Suprapubic skin (tissue), 4 donors: ENCODE results near the gene CDCA7L. TPM values are rescaled to one million over a fixed set of nuclear protein-coding genes. Genes with fewer than 3 reads are reported as not detected.

ENCODE experiments used
- DNase-seq, 2 donors: peaks; one replicate each; pipeline ENCODE4 v3.0.0-alpha.2; 2019; ENCODE audit warnings: low spot score in 2 of 2
- H3K27ac ChIP-seq: fragments of 200-600 bp; sonication (generic); one replicate; pipeline ENCODE4 v1.5.1; 2019
- H3K27me3 ChIP-seq: fragments of 200-600 bp; sonication (generic); one replicate; pipeline ENCODE4 v1.5.1; 2019
- H3K36me3 ChIP-seq: fragments of 200-600 bp; sonication (generic); one replicate; pipeline ENCODE4 v1.5.1; 2019
- H3K4me1 ChIP-seq: fragments of 200-600 bp; sonication (generic); one replicate; pipeline ENCODE4 v1.5.1; 2019
- H3K4me3 ChIP-seq: fragments of 200-600 bp; sonication (generic); one replicate; pipeline ENCODE4 v1.5.1; 2019; ENCODE audit warnings: mild to moderate bottlenecking
- H3K9me3 ChIP-seq: fragments of 200-600 bp; sonication (generic); one replicate; pipeline ENCODE4 v1.5.1; 2019
- CTCF ChIP-seq, 2 donors: fragments of 200-600 bp in 1 of 2; fragments of 450-650 bp in 1 of 2; sonication (generic) in 1 of 2; IDR thresholded peaks; one replicate each; pipeline ENCODE4 v1.5.1; 2016 to 2019; ENCODE audit warnings: antibody characterized with exemption in 2 of 2, mild to moderate bottlenecking in 1 of 2, moderate library complexity in 1 of 2
- EP300 ChIP-seq: sonication (generic); formaldehyde crosslinking; IDR thresholded peaks from one replicate; pipeline ENCODE4 v1.6.1; 2017; ENCODE audit warnings: antibody characterized with exemption
- POLR2A ChIP-seq, 2 donors: fragments of 450-650 bp; IDR thresholded peaks; one replicate each; pipeline ENCODE4 v1.6.1; 2017; ENCODE audit warnings: antibody characterized with exemption in 2 of 2, mild to moderate bottlenecking in 2 of 2, moderate library complexity in 2 of 2
- POLR2AphosphoS5 ChIP-seq, 3 donors: sonication (generic); formaldehyde crosslinking; IDR thresholded peaks; one replicate each; pipeline ENCODE4 v1.6.1; 2017; ENCODE audit warnings: antibody characterized with exemption in 3 of 3
- WGBS: methylation state at CpG from one replicate; pipeline ENCODE4 v1.1.5; 2018; 5-methylcytosine and 5-hydroxymethylcytosine counted together
- total RNA-seq, 4 donors: library from RNA; depleted of rRNA; stranded (reverse); fragments of >200 nt; gene quantifications; one replicate each; pipeline ENCODE4 v1.1.0, GENCODE V29; 2016

Gene CDCA7L
- total RNA-seq, 4 donors from 2014 or later: 26.2 to 138 (median 44.0) TPM

- no peak for TF ChIP-seq POLR2A (IDR thresholded peaks at IDR 0.05)
- TF ChIP-seq POLR2AphosphoS5 (IDR thresholded peaks at IDR 0.05): no peak
- TF ChIP-seq EP300: no peak
- TF ChIP-seq CTCF (IDR thresholded peaks at IDR 0.05): no peak
- no peak for DNase-seq
- Histone ChIP-seq H3K27me3 (no peaks in the 10 kb centered on the region), H3K36me3 (no peaks in the 10 kb centered on the region), H3K27ac (no peak overlapping the region), H3K9me3 (no peaks in the 10 kb centered on the region), H3K4me3 (no peak overlapping the region), H3K4me1 (no peaks in the 10 kb centered on the region)
- WGBS: 59% methylated on average over 5 of the region's 5 CpGs
Measured at GRCh38 chr7:21980926-21981500, 35.3 kb upstream of the CDCA7L start.

- H3K4me3 ChIP-seq: no peak overlapping the region
- H3K27ac ChIP-seq: no peak overlapping the region
- TF ChIP-seq CTCF (IDR thresholded peaks at IDR 0.05): no peak
- TF ChIP-seq POLR2AphosphoS5 (IDR thresholded peaks at IDR 0.05): no peak
- no peak for TF ChIP-seq EP300
- no peak for TF ChIP-seq POLR2A (IDR thresholded peaks at IDR 0.05)
- no peak for DNase-seq
- no peaks in the 10 kb centered on the region for H3K4me1 ChIP-seq
- H3K36me3 ChIP-seq: no peaks in the 10 kb centered on the region
- 46% methylated on average over 5 of the region's 5 CpGs for WGBS
- H3K27me3 ChIP-seq: no peaks in the 10 kb centered on the region
- no peaks in the 10 kb centered on the region for H3K9me3 ChIP-seq
Measured at GRCh38 chr7:21972397-21972784, 26.7 kb upstream of the CDCA7L start.

- TF ChIP-seq POLR2A (IDR thresholded peaks at IDR 0.05) (no peak), CTCF (IDR thresholded peaks at IDR 0.05) (no peak), POLR2AphosphoS5 (IDR thresholded peaks at IDR 0.05) (no peak), EP300 (no peak)
- WGBS: 98% methylated on average over 6 of the region's 6 CpGs
- Histone ChIP-seq H3K4me1 (no peaks in the 10 kb centered on the region), H3K9me3 (no peaks in the 10 kb centered on the region), H3K36me3 (no peaks in the 10 kb centered on the region), H3K27me3 (no peaks in the 10 kb centered on the region), H3K27ac (no peak overlapping the region), H3K4me3 (no peak overlapping the region)
- DNase-seq: no peak
Measured at GRCh38 chr7:21971780-21972396, 26.2 kb upstream of the CDCA7L start.

- H3K36me3 ChIP-seq: no peaks in the 10 kb centered on the region
- H3K4me1 ChIP-seq: no peaks in the 10 kb centered on the region
- H3K4me3 ChIP-seq: no peak overlapping the region
- DNase-seq: no peak
- TF ChIP-seq CTCF (IDR thresholded peaks at IDR 0.05): no peak
- TF ChIP-seq POLR2A (IDR thresholded peaks at IDR 0.05): no peak
- TF ChIP-seq EP300: no peak
- TF ChIP-seq POLR2AphosphoS5 (IDR thresholded peaks at IDR 0.05): no peak
- H3K27me3 ChIP-seq: no peaks in the 10 kb centered on the region
- no peak overlapping the region for H3K27ac ChIP-seq
- no peaks in the 10 kb centered on the region for H3K9me3 ChIP-seq
Measured at GRCh38 chr7:21969822-21970221, 24.1 kb upstream of the CDCA7L start.

GRCh38 chr7:21967598-21968003, 21.9 kb upstream of the CDCA7L start:
- H3K27me3 ChIP-seq: no peaks in the 10 kb centered on the region
- no peaks in the 10 kb centered on the region for H3K36me3 ChIP-seq
- TF ChIP-seq EP300 (no peak), CTCF (IDR thresholded peaks at IDR 0.05) (no peak), POLR2A (IDR thresholded peaks at IDR 0.05) (no peak)
- 54% methylated on average over 8 of the region's 8 CpGs for WGBS
- no peaks in the 10 kb centered on the region for H3K9me3 ChIP-seq
- no peak overlapping the region for H3K27ac ChIP-seq
- no peaks in the 10 kb centered on the region for H3K4me1 ChIP-seq
- DNase-seq: no peak
- no peak overlapping the region for H3K4me3 ChIP-seq
